ENCODE results near the gene C4orf54.

- TF ChIP-seq CTCF (IDR thresholded peaks at IDR 0.05), result no peak
- TF ChIP-seq POLR2A (IDR thresholded peaks at IDR 0.05), result no peak
Observed at GRCh38 chr4:99624141-99624719, 33.4 kb downstream of the C4orf54 start.

Data from thyroid gland (tissue), 4 donors.